ENCODE measurements around the gene OSBPL3. TPM values are rescaled to one million over a fixed set of nuclear protein-coding genes. Genes with fewer than 3 reads are reported as not detected.

OSBPL3 gene
- total and polyA plus RNA-seq, 2 donors (not counting 1 experiment from before 2014, with no cell fraction given), result 13.5 to 67.6 TPM

- H3K27me3 ChIP-seq (replicated peaks in 1 of 4; ENCODE audit: control extremely low read depth in 1 of 4, control insufficient read depth in 3 of 4, insufficient read depth in 4 of 4, low read length in 3 of 4), result no peaks in the 10 kb centered on the region
- DNase-seq (no peak), ATAC-seq (ENCODE audit: low read depth) (no peak)
- H2AFZ ChIP-seq (ENCODE audit: insufficient read depth, low read depth, low read length, poor library complexity, severe bottlenecking), result no peak overlapping the region
- H3K4me3 ChIP-seq (ENCODE audit: control extremely low read depth in 1 of 5, extremely low read depth in 1 of 5, insufficient read depth in 1 of 5, low read depth in 2 of 5, low read length in 4 of 5), result no peak overlapping the region
- no peak for TF ChIP-seq EZH2 (IDR thresholded peaks at IDR 0.05; ENCODE audit: borderline replicate concordance, insufficient read depth, low read depth, low read length, poor library complexity, severe bottlenecking)
- TF ChIP-seq, protein P1, sequence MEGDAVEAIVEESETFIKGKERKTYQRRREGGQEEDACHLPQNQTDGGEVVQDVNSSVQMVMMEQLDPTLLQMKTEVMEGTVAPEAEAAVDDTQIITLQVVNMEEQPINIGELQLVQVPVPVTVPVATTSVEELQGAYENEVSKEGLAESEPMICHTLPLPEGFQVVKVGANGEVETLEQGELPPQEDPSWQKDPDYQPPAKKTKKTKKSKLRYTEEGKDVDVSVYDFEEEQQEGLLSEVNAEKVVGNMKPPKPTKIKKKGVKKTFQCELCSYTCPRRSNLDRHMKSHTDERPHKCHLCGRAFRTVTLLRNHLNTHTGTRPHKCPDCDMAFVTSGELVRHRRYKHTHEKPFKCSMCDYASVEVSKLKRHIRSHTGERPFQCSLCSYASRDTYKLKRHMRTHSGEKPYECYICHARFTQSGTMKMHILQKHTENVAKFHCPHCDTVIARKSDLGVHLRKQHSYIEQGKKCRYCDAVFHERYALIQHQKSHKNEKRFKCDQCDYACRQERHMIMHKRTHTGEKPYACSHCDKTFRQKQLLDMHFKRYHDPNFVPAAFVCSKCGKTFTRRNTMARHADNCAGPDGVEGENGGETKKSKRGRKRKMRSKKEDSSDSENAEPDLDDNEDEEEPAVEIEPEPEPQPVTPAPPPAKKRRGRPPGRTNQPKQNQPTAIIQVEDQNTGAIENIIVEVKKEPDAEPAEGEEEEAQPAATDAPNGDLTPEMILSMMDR (IDR thresholded peaks at IDR 0.05), result no peak
- Mint-ChIP-seq H3K27ac (no peak overlapping the region), H3K4me3 (no peak overlapping the region), H3K27me3 (no peaks in the 10 kb centered on the region), H3K9me3 (ENCODE audit: insufficient read depth) (no peaks in the 10 kb centered on the region), H3K4me1 (peaks cover 48% of the 10 kb centered on the region)
- WGBS (ENCODE audit: insufficient coverage), result 97% methylated on average over 2 of the region's 3 CpGs
- H4K20me1 ChIP-seq (ENCODE audit: control insufficient read depth, insufficient read depth, low read length, poor library complexity, severe bottlenecking), result peaks cover 10% of the 10 kb centered on the region
- H3K4me1 ChIP-seq (ENCODE audit: control insufficient read depth in 2 of 2, insufficient read depth in 2 of 2, low read length in 2 of 2), result peaks cover 5 to 10% of the 10 kb centered on the region in 2 donors
- H3K4me2 ChIP-seq (replicated peaks; ENCODE audit: low read depth, low read length, poor library complexity, severe bottlenecking), result no peak overlapping the region
- no peaks in the 10 kb centered on the region for H3K36me3 ChIP-seq (replicated peaks in 1 of 2; ENCODE audit: control extremely low read depth in 1 of 2, control insufficient read depth in 1 of 2, extremely low read depth in 1 of 2, insufficient read depth in 2 of 2, low read length in 1 of 2)
- ChIA-PET POLR2A (no interaction called here), CTCF (interaction anchor here (0.7 to 1.1 kb wide), 2 partner anchors 23 to 144 kb away, joined by 3 to 5 read pairs; no protein-coding TSS in a partner anchor)
- H3K9me3 ChIP-seq (ENCODE audit: control extremely low read depth in 1 of 3, control insufficient read depth in 2 of 3, insufficient read depth in 1 of 3, low read length in 2 of 3), result no peaks in the 10 kb centered on the region
- peaks cover 87% of the 10 kb centered on the region for H3K79me2 ChIP-seq (ENCODE audit: control insufficient read depth, insufficient read depth, low read length)
- intact Hi-C loops (cut with micrococcal nuclease), result no loop called here
- H3K9ac ChIP-seq (ENCODE audit: low read length), result no peak overlapping the region
- no peak overlapping the region for H3K27ac ChIP-seq (ENCODE audit: low read length in 2 of 2)
Observed at GRCh38 chr7:24956021-24956420, 24.0 kb downstream of the OSBPL3 start.

DNA sequence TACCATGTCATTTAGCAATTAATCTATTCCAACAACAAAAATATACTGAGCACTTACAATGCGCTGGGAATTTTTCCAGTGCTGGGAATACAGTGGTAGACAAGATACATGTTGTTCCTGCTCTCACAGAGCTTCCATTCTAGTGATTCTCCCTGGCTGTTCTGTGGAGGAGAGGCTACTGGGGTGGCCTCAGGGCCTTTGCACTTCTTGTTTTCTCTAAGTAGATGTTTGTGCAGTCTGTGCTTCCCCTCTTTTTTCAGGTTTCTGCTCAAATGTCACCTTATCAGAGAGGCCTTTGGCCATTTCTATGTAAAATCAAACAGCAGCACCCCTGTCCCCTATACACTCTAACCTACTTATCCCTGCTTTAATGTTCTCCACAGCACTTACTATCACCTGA lies 24.7 kb downstream of the OSBPL3 start:
- H3K36me3 ChIP-seq (replicated peaks in 1 of 2; ENCODE audit: control extremely low read depth in 1 of 2, control insufficient read depth in 1 of 2, extremely low read depth in 1 of 2, insufficient read depth in 2 of 2, low read length in 1 of 2), result no peaks in the 10 kb centered on the region
- Mint-ChIP-seq H3K4me1 (peaks cover 45% of the 10 kb centered on the region), H3K27me3 (no peaks in the 10 kb centered on the region), H3K9me3 (ENCODE audit: insufficient read depth) (no peaks in the 10 kb centered on the region), H3K4me3 (no peak overlapping the region), H3K27ac (no peak overlapping the region)
- H3K9ac ChIP-seq (ENCODE audit: low read length), result no peak overlapping the region
- WGBS (ENCODE audit: insufficient coverage), result no CpG with 5 or more reads among the region's 1 CpG
- H3K27me3 ChIP-seq (replicated peaks in 1 of 4; ENCODE audit: control extremely low read depth in 1 of 4, control insufficient read depth in 3 of 4, insufficient read depth in 4 of 4, low read length in 3 of 4), result no peaks in the 10 kb centered on the region
- H3K79me2 ChIP-seq (ENCODE audit: control insufficient read depth, insufficient read depth, low read length), result peaks cover 89% of the 10 kb centered on the region
- TF ChIP-seq, protein P1 (IDR thresholded peaks at IDR 0.05), result no peak
- no peak for TF ChIP-seq EZH2 (IDR thresholded peaks at IDR 0.05; ENCODE audit: borderline replicate concordance, insufficient read depth, low read depth, low read length, poor library complexity, severe bottlenecking)
- no peaks in the 10 kb centered on the region for H3K9me3 ChIP-seq (ENCODE audit: control extremely low read depth in 1 of 3, control insufficient read depth in 2 of 3, insufficient read depth in 1 of 3, low read length in 2 of 3)
- H3K27ac ChIP-seq (ENCODE audit: low read length in 2 of 2), result no peak overlapping the region
- intact Hi-C loops (cut with micrococcal nuclease), result no loop called here
- H4K20me1 ChIP-seq (ENCODE audit: control insufficient read depth, insufficient read depth, low read length, poor library complexity, severe bottlenecking), result peaks cover 10% of the 10 kb centered on the region
- no peak for DNase-seq
- POLR2A ChIA-PET, result no interaction called here
- CTCF ChIA-PET, result interaction anchor here (0.7 kb wide), 1 partner anchor 143 kb away, joined by 5 read pairs; no protein-coding TSS in a partner anchor
- peaks cover 5 to 7% of the 10 kb centered on the region in 2 donors for H3K4me1 ChIP-seq (ENCODE audit: control insufficient read depth in 2 of 2, insufficient read depth in 2 of 2, low read length in 2 of 2)
- no peak overlapping the region for H2AFZ ChIP-seq (ENCODE audit: insufficient read depth, low read depth, low read length, poor library complexity, severe bottlenecking)
- no peak overlapping the region for H3K4me3 ChIP-seq (ENCODE audit: control extremely low read depth in 1 of 5, extremely low read depth in 1 of 5, insufficient read depth in 1 of 5, low read depth in 2 of 5, low read length in 4 of 5)
- H3K4me2 ChIP-seq (replicated peaks; ENCODE audit: low read depth, low read length, poor library complexity, severe bottlenecking), result no peak overlapping the region
- no peak for ATAC-seq (ENCODE audit: low read depth)

Measured in B cell (primary cell).